ENCODE measurements around the gene BLNK.
"Not testable (repeated sequence)": the region's sequence is repeated elsewhere in the genome, so short reads cannot be mapped to it uniquely, and the experiment has no call there.

The BLNK gene

DNA sequence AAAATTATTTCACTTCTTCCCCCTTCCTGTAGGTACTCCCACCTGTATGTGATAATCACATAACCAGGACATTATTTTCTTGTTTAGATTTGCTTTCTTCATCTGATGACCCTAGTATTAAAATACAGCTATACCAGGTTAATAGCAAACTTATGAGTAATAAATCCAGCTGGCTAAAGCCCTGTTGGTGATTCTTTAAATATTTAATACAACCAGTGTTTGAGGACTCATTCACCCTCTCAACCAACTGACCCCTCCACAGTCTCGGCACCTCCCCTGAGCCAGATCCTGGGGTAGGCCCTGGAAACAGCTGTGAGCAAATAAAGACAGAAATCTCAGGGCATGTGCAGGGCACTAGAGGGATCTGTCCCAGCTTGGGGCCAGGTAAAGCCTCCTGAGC is 58.5 kb downstream of the BLNK start:
- Histone ChIP-seq H3K4me1 (ENCODE audit: control insufficient read depth in 5 of 5, insufficient read depth in 5 of 5, low read length in 5 of 5) (no peaks in the 10 kb centered on the region), H3K9ac (ENCODE audit: low read length in 5 of 5) (no peak overlapping the region), H3K9me3 (ENCODE audit: control insufficient read depth in 5 of 5, low read length in 5 of 5) (no peaks in the 10 kb centered on the region), H3K36me3 (ENCODE audit: control insufficient read depth in 5 of 5, insufficient read depth in 5 of 5, low read length in 5 of 5) (peaks cover 0 to 7% (median 0%) of the 10 kb centered on the region in 5 donors), H3K27ac (ENCODE audit: low read depth, low read length) (no peak overlapping the region), H3K4me3 (ENCODE audit: low read depth in 1 of 5, low read length in 5 of 5) (no peak overlapping the region), H3K27me3 (ENCODE audit: control insufficient read depth in 5 of 5, insufficient read depth in 4 of 5, low read length in 5 of 5) (peaks cover 0 to 4% (median 0%) of the 10 kb centered on the region in 5 donors)

DNA sequence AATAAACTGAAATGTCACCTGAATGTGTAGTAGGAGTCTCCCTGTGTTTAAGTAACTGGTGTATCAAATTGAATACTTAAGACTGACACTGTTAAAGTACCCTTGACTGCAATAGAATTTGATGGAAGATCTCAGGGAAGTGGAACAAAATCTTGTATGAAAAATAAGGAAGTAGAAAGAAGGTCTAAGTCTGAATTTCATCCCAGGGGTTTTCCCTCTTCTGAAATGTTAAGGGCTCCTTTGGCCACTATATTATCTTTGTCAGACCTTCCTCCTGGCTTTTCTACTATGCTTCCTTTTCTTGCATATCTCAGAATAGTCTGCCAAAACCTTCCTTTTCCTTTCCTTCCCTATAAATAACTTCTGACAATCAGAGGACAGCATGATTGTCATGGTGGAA is 59.6 kb downstream of the BLNK start:
- H3K27ac ChIP-seq (ENCODE audit: low read depth, low read length) = no peak overlapping the region
- H3K36me3 ChIP-seq (ENCODE audit: control insufficient read depth in 5 of 5, insufficient read depth in 5 of 5, low read length in 5 of 5) = peaks cover 0 to 15% (median 0%) of the 10 kb centered on the region in 5 donors
- H3K4me1 ChIP-seq (ENCODE audit: control insufficient read depth in 5 of 5, insufficient read depth in 5 of 5, low read length in 5 of 5) = no peaks in the 10 kb centered on the region
- H3K4me3 ChIP-seq (ENCODE audit: low read depth in 1 of 5, low read length in 5 of 5) = no peak overlapping the region
- H3K27me3 ChIP-seq (ENCODE audit: control insufficient read depth in 5 of 5, insufficient read depth in 4 of 5, low read length in 5 of 5) = peaks cover 0 to 4% (median 0%) of the 10 kb centered on the region in 5 donors
- no peak overlapping the region for H3K9ac ChIP-seq (ENCODE audit: low read length in 5 of 5)
- no peaks in the 10 kb centered on the region for H3K9me3 ChIP-seq (ENCODE audit: control insufficient read depth in 5 of 5, low read length in 5 of 5)

DNA sequence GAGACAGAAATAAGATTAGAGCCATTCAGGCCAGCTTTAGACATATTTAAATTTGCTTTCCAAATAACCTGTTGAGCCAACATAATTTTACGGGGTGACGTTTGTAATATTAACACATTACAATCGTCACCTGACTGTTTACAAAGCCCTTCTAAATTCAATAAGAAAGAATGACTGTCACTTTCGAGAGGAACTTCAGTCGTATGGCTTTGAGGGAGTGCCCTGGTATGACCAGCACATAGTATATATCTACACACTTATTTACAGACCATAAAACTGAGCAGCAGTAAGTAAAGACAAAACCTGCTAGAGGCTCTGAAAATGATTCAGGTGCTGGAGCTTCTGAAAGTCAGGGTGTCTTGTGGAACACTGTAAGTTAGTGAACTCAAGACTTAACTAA is 62.4 kb downstream of the BLNK start:
- no peaks in the 10 kb centered on the region for H3K4me1 ChIP-seq (ENCODE audit: control insufficient read depth in 5 of 5, insufficient read depth in 5 of 5, low read length in 5 of 5)
- no peak overlapping the region for H3K4me3 ChIP-seq (ENCODE audit: low read depth in 1 of 5, low read length in 5 of 5)
- H3K27me3 ChIP-seq (ENCODE audit: control insufficient read depth in 5 of 5, insufficient read depth in 4 of 5, low read length in 5 of 5) = peaks cover 0 to 1% (median 0%) of the 10 kb centered on the region in 5 donors
- H3K36me3 ChIP-seq (ENCODE audit: control insufficient read depth in 5 of 5, insufficient read depth in 5 of 5, low read length in 5 of 5) = peaks cover 0 to 24% (median 3%) of the 10 kb centered on the region in 5 donors
- H3K9me3 ChIP-seq (ENCODE audit: control insufficient read depth in 5 of 5, low read length in 5 of 5) = no peaks in the 10 kb centered on the region
- no peak overlapping the region for H3K27ac ChIP-seq (ENCODE audit: low read depth, low read length)
- H3K9ac ChIP-seq (ENCODE audit: low read length in 5 of 5) = no peak overlapping the region

DNA sequence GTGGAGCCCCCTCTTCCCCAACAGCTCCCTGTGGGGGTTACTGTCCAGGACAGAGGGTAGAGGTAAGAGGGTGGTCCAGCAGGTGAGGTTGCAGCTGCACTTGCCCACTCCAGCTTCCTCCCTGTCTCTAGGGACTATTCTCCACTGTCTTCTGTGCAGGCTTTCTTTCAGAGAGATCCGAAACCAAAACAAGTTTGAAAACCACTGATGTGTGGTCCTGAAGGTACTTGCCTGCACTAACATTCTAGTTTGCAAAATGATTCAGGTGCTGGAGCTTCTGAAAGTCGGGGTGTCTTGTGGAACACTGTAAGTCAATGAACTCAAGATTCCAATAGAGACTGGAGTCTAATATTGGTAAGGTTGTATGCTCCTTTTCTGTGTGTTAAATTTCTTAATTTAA is 63.1 kb downstream of the BLNK start:
- H3K4me3 ChIP-seq (ENCODE audit: low read depth in 1 of 5, low read length in 5 of 5) = no peak overlapping the region
- no peaks in the 10 kb centered on the region for H3K27me3 ChIP-seq (ENCODE audit: control insufficient read depth in 5 of 5, insufficient read depth in 4 of 5, low read length in 5 of 5)
- no peaks in the 10 kb centered on the region for H3K9me3 ChIP-seq (ENCODE audit: control insufficient read depth in 5 of 5, low read length in 5 of 5)
- peaks cover 0 to 27% (median 3%) of the 10 kb centered on the region in 5 donors for H3K36me3 ChIP-seq (ENCODE audit: control insufficient read depth in 5 of 5, insufficient read depth in 5 of 5, low read length in 5 of 5)
- no peak overlapping the region for H3K27ac ChIP-seq (ENCODE audit: low read depth, low read length)
- no peaks in the 10 kb centered on the region for H3K4me1 ChIP-seq (ENCODE audit: control insufficient read depth in 5 of 5, insufficient read depth in 5 of 5, low read length in 5 of 5)
- H3K9ac ChIP-seq (ENCODE audit: low read length in 5 of 5) = no peak overlapping the region

DNA sequence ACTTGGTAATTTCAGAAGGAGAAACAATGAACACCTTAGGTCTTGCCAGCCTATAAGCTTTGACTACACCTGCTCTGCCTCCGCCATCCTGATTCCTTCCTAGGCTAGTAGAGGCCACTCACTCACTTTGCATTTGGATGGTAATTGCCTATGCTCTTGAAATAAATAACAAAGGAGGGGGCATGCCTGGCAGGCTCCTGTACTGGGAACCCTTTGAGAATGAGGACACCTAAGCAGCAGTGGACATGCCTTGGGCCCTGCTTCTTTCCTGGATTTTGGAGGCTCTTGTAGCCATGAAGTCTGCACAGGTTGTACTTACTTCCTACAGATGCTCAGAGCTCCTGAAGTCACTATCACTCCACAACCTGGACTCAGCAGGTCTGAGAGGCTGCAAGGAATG is 65.8 kb downstream of the BLNK start:
- Histone ChIP-seq H3K9ac (ENCODE audit: low read length in 5 of 5) (no peak overlapping the region), H3K4me3 (ENCODE audit: low read depth in 1 of 5, low read length in 5 of 5) (no peak overlapping the region), H3K36me3 (ENCODE audit: control insufficient read depth in 5 of 5, insufficient read depth in 5 of 5, low read length in 5 of 5) (peaks cover 0 to 27% (median 3%) of the 10 kb centered on the region in 5 donors), H3K4me1 (ENCODE audit: control insufficient read depth in 5 of 5, insufficient read depth in 5 of 5, low read length in 5 of 5) (no peaks in the 10 kb centered on the region), H3K27me3 (ENCODE audit: control insufficient read depth in 5 of 5, insufficient read depth in 4 of 5, low read length in 5 of 5) (no peaks in the 10 kb centered on the region), H3K27ac (ENCODE audit: low read depth, low read length) (no peak overlapping the region), H3K9me3 (ENCODE audit: control insufficient read depth in 5 of 5, low read length in 5 of 5) (no peaks in the 10 kb centered on the region)

DNA sequence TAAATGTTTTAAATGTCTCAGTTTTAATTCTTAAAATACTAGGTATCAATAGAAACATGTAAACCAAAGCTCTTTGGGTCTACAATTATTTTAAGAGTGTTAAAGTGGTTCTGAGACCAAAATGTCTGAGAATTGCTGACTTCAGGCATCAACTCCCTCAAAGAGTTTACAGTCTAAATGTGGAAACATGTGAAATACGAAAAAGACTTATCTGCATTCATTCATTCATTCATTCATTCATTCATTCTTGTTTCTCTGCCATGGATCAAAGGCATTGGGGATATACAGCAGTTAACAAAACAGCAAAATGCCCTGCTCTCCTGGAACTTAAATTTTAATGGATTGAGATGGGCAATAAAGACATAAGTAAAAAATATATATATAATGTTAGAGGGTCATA is 69.8 kb downstream of the BLNK start:
- Histone ChIP-seq H3K27me3 (ENCODE audit: control insufficient read depth in 5 of 5, insufficient read depth in 4 of 5, low read length in 5 of 5) (no peaks in the 10 kb centered on the region), H3K4me3 (ENCODE audit: low read depth in 1 of 5, low read length in 5 of 5) (no peak overlapping the region), H3K9me3 (ENCODE audit: control insufficient read depth in 5 of 5, low read length in 5 of 5) (no peaks in the 10 kb centered on the region), H3K9ac (ENCODE audit: low read length in 5 of 5) (no peak overlapping the region), H3K27ac (ENCODE audit: low read depth, low read length) (no peak overlapping the region), H3K36me3 (ENCODE audit: control insufficient read depth in 5 of 5, insufficient read depth in 5 of 5, low read length in 5 of 5) (peaks cover 0 to 26% (median 6%) of the 10 kb centered on the region in 5 donors), H3K4me1 (ENCODE audit: control insufficient read depth in 5 of 5, insufficient read depth in 5 of 5, low read length in 5 of 5) (no peaks in the 10 kb centered on the region)

DNA sequence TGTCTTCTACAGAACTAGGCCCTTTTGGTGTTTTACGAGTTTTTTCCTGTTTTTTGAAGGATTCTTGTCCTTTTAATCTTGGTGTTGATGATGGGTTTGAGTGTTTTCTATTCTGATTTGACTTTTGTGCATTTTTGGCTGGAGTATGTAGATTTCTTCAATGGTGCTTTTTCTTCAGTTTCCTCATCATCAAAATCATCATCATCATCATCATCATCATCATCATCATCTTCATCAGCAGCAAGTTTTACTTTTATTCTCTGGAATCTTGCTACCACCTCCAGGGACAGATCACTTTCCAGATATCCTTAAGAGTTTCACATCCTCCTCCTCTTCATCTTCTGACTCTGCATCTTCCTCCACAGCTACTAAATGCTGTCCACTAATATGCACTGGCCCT is 81.9 kb downstream of the BLNK start:
- not testable (repeated sequence) for H3K9me3 ChIP-seq (ENCODE audit: control insufficient read depth in 5 of 5, low read length in 5 of 5); H3K4me1 ChIP-seq (ENCODE audit: control insufficient read depth in 5 of 5, insufficient read depth in 5 of 5, low read length in 5 of 5); H3K36me3 ChIP-seq (ENCODE audit: control insufficient read depth in 5 of 5, insufficient read depth in 5 of 5, low read length in 5 of 5); H3K27ac ChIP-seq (ENCODE audit: low read depth, low read length); H3K9ac ChIP-seq (ENCODE audit: low read length in 5 of 5); H3K4me3 ChIP-seq (ENCODE audit: low read depth in 1 of 5, low read length in 5 of 5); H3K27me3 ChIP-seq (ENCODE audit: control insufficient read depth in 5 of 5, insufficient read depth in 4 of 5, low read length in 5 of 5)

DNA sequence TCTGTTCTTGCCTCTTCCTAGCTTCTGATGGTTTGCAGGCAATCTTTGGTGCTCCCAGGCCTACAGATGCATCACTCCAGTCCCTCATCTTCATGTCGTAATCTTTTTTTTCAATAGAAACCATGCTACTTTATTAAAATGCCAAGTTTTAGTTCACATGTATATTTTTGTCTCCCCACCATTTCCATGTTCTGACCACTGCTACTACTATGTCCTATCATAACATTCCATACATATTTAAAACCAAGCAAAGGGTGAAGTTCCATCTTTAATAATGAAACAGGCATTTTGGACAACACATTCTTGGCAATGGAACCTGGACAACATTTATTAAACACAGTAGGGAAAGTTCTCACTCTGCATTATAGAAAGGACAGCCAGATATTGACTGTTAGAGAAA is 82.5 kb downstream of the BLNK start:
- H3K4me3 ChIP-seq (ENCODE audit: low read depth in 1 of 5, low read length in 5 of 5) = no peak overlapping the region
- no peak overlapping the region for H3K9ac ChIP-seq (ENCODE audit: low read length in 5 of 5)
- H3K27me3 ChIP-seq (ENCODE audit: control insufficient read depth in 5 of 5, insufficient read depth in 4 of 5, low read length in 5 of 5) = no peaks in the 10 kb centered on the region
- H3K4me1 ChIP-seq (ENCODE audit: control insufficient read depth in 5 of 5, insufficient read depth in 5 of 5, low read length in 5 of 5) = no peaks in the 10 kb centered on the region
- H3K36me3 ChIP-seq (ENCODE audit: control insufficient read depth in 5 of 5, insufficient read depth in 5 of 5, low read length in 5 of 5) = peaks cover 0 to 6% (median 0%) of the 10 kb centered on the region in 5 donors
- peaks cover 0 to 7% (median 0%) of the 10 kb centered on the region in 5 donors for H3K9me3 ChIP-seq (ENCODE audit: control insufficient read depth in 5 of 5, low read length in 5 of 5)
- no peak overlapping the region for H3K27ac ChIP-seq (ENCODE audit: low read depth, low read length)

DNA sequence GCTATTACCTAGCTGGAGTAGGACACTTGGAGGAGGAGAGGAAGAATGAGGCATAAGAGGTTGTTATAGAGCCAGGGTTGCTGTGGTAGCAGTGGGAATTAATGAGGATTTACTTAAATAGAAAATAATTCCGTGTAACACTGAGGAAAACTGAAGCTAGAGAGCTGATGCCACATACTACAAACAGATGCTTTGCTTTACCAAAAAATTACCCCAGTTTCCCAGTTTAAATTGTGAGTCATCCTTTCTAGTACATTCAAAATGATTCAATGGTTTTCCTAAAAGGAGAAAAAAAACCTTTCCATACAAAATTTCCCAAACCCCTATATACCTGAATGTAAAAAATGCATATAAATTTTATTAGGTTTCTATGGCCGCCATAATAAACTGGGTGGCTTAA is 82.9 kb downstream of the BLNK start:
- Histone ChIP-seq H3K9ac (ENCODE audit: low read length in 5 of 5) (no peak overlapping the region), H3K36me3 (ENCODE audit: control insufficient read depth in 5 of 5, insufficient read depth in 5 of 5, low read length in 5 of 5) (peaks cover 0 to 6% (median 0%) of the 10 kb centered on the region in 5 donors), H3K27me3 (ENCODE audit: control insufficient read depth in 5 of 5, insufficient read depth in 4 of 5, low read length in 5 of 5) (no peaks in the 10 kb centered on the region), H3K9me3 (ENCODE audit: control insufficient read depth in 5 of 5, low read length in 5 of 5) (peaks cover 0 to 7% (median 0%) of the 10 kb centered on the region in 5 donors), H3K27ac (ENCODE audit: low read depth, low read length) (no peak overlapping the region), H3K4me1 (ENCODE audit: control insufficient read depth in 5 of 5, insufficient read depth in 5 of 5, low read length in 5 of 5) (no peaks in the 10 kb centered on the region), H3K4me3 (ENCODE audit: low read depth in 1 of 5, low read length in 5 of 5) (no peak overlapping the region)

DNA sequence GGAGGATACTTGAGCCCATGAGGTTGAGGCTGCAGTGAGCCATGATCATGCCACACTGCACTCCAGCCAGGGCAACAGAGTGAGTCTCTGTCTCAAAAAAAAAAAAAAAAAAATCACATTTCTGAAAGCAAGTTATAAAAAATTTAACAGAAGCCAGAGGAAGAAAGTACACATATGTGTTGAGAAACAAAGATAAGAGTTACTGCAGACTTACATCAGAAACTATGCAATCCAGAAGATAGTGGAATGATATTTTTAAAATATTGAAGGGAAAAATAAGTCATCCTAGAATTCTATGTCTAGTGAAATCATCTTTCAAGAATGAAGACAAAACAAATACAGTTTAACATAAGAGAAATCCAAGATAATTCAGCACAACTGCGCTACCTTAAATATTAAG is 94.4 kb downstream of the BLNK start:
- Histone ChIP-seq H3K4me1 (ENCODE audit: control insufficient read depth in 5 of 5, insufficient read depth in 5 of 5, low read length in 5 of 5) (no peaks in the 10 kb centered on the region), H3K9ac (ENCODE audit: low read length in 5 of 5) (no peak overlapping the region), H3K27me3 (ENCODE audit: control insufficient read depth in 5 of 5, insufficient read depth in 4 of 5, low read length in 5 of 5) (no peaks in the 10 kb centered on the region), H3K36me3 (ENCODE audit: control insufficient read depth in 5 of 5, insufficient read depth in 5 of 5, low read length in 5 of 5) (no peaks in the 10 kb centered on the region), H3K9me3 (ENCODE audit: control insufficient read depth in 5 of 5, low read length in 5 of 5) (peaks cover 11 to 33% (median 23%) of the 10 kb centered on the region in 5 donors), H3K27ac (ENCODE audit: low read depth, low read length) (no peak overlapping the region), H3K4me3 (ENCODE audit: low read depth in 1 of 5, low read length in 5 of 5) (no peak overlapping the region)

DNA sequence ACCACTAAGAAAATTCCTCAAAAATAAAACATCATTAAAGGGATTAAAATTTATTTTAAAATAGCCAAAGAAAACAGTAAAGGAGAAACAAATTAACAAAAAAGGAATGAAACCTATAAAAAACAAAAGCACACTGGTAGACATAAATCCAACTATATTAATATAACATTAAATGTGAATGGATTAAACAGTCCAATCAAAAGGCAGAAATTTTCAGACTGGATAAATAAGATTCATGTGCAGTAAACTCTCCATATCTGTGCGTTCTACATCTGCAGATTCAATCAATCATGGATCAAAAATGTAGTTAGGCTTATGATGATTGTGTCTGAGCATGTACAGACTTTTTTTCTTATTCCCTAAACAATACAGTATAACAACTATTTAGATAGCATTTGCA is 98.7 kb downstream of the BLNK start:
- peaks cover 13 to 47% (median 33%) of the 10 kb centered on the region in 5 donors for H3K9me3 ChIP-seq (ENCODE audit: control insufficient read depth in 5 of 5, low read length in 5 of 5)
- no peak overlapping the region for H3K9ac ChIP-seq (ENCODE audit: low read length in 5 of 5)

More for the DNA sequence above, 98.7 kb downstream of the BLNK start:
- no peak overlapping the region for H3K27ac ChIP-seq (ENCODE audit: low read depth, low read length)
- H3K4me1 ChIP-seq (ENCODE audit: control insufficient read depth in 5 of 5, insufficient read depth in 5 of 5, low read length in 5 of 5) = no peaks in the 10 kb centered on the region
- no peaks in the 10 kb centered on the region for H3K36me3 ChIP-seq (ENCODE audit: control insufficient read depth in 5 of 5, insufficient read depth in 5 of 5, low read length in 5 of 5)
- no peaks in the 10 kb centered on the region for H3K27me3 ChIP-seq (ENCODE audit: control insufficient read depth in 5 of 5, insufficient read depth in 4 of 5, low read length in 5 of 5)
- peak overlapping the region in 1 of 5 donors; percentile 17 for H3K4me3 ChIP-seq (ENCODE audit: low read depth in 1 of 5, low read length in 5 of 5)

All from subcutaneous abdominal adipose tissue (tissue), 5 donors.